Large intestine (tissue), 3 donors: ENCODE results near the gene TRPC4. TPM values are rescaled to one million over a fixed set of nuclear protein-coding genes. Genes with fewer than 3 reads are reported as not detected.

Experiments
- DNase-seq, 2 donors: peaks; one replicate each; pipeline versions ENCODE4 v3.0.0 to v3.0.0-alpha.2; 2013
- H3K27ac ChIP-seq: one replicate; pipeline ENCODE4 v1.5.1; 2013; ENCODE audit warnings: low read length
- H3K27me3 ChIP-seq: 2 replicates; pipeline ENCODE4 v1.6.1; 2013; ENCODE audit warnings: low read length; ENCODE audit not compliant: control insufficient read depth, insufficient read depth
- H3K36me3 ChIP-seq: 2 replicates; pipeline ENCODE4 v1.6.1; 2013; ENCODE audit warnings: low read length; ENCODE audit not compliant: control insufficient read depth, insufficient read depth
- H3K4me1 ChIP-seq: one replicate; pipeline ENCODE4 v1.6.1; 2013; ENCODE audit warnings: low read length; ENCODE audit not compliant: control insufficient read depth, insufficient read depth
- H3K4me3 ChIP-seq: one replicate; pipeline ENCODE4 v1.5.1; 2013; ENCODE audit warnings: low read length
- H3K9me3 ChIP-seq: one replicate; pipeline ENCODE4 v1.6.1; 2013; ENCODE audit warnings: mild to moderate bottlenecking, low read depth, low read length, moderate library complexity; ENCODE audit not compliant: control insufficient read depth
- WGBS: methylation state at CpG from one replicate; pipeline ENCODE4 v1.1.5; 2013; ENCODE audit warnings: low lambda C conversion rate; ENCODE audit not compliant: insufficient coverage; 5-methylcytosine and 5-hydroxymethylcytosine counted together
- polyA plus RNA-seq: library from polyadenylated mRNA; unstranded; fragments of 120-200 nt; gene quantifications from one replicate; pipeline ENCODE4 v1.2.1, GENCODE V29; 2013

Gene TRPC4
- polyA plus RNA-seq, 1 donor, result 1.3 TPM

DNA sequence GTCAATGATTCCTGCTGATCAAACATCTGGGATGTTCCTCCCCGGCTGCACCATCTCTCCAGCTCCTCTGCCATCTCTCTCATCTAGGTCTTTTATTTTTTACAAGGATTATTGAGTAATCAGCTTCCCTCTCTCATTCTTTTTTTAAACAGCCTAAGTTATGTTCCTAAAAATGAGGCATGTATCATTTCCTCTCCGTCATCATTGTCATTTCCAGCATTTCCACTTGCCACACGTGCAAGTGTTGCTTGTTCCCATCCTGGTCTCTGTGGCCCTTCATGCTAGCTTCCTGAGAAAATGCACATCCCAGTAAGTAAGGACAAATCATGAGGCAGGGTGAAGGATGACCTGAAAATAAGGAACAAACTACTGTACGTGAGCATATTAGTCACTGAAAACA lies 168.3 kb downstream of the TRPC4 start:
- no peak overlapping the region for H3K4me3 ChIP-seq
- WGBS, result 100% methylated on average over 1 of the region's 4 CpGs
- H3K27ac ChIP-seq, result no peak overlapping the region
- DNase-seq, result no peak
- no peaks in the 10 kb centered on the region for H3K36me3 ChIP-seq
- H3K9me3 ChIP-seq, result no peaks in the 10 kb centered on the region
- no peaks in the 10 kb centered on the region for H3K27me3 ChIP-seq
- no peaks in the 10 kb centered on the region for H3K4me1 ChIP-seq

DNA sequence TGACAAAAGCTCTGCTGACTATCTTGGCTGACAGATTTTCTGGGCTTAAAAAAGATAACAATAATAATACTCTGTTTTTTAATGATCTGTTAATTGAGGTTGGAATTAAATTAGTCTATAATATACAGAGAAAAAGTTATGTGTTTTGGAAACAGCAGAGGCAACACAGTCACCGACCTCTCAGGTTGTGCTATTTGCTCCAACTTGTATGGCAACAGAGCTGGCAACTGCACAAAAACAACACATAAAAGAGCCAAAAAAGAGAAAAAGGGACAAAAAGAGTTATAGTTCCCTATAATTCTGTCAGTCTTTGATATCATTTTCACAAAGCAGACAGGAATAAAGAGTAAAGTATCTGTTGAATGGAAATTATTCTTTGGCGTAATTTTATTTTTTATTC lies 168.7 kb downstream of the TRPC4 start:
- H3K4me1 ChIP-seq, result no peaks in the 10 kb centered on the region
- no CpG with 5 or more reads among the region's 2 CpGs for WGBS
- DNase-seq, result no peak
- H3K36me3 ChIP-seq, result no peaks in the 10 kb centered on the region
- H3K9me3 ChIP-seq, result no peaks in the 10 kb centered on the region
- no peak overlapping the region for H3K4me3 ChIP-seq
- no peak overlapping the region for H3K27ac ChIP-seq
- H3K27me3 ChIP-seq, result no peaks in the 10 kb centered on the region

DNA sequence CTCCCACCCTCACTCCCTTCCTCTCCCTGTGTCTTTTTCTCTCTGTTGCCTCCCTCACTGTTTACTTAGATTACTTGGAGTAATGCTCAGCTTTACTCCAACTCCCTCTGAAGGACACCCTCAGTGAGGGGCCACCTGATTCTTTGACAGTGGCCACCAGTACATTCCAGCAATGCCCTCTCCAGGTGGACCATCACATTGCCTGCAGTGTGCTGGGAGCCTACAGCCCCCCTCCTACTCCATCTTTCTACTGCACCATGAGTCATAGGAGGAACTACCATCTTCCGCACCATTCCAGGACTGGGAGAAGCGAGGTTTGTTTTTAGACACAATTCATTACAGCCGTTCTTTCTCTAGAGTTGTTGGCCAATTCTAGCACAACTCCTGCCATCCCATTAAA lies 174.4 kb downstream of the TRPC4 start:
- no peaks in the 10 kb centered on the region for H3K27me3 ChIP-seq
- DNase-seq, result no peak
- no peaks in the 10 kb centered on the region for H3K36me3 ChIP-seq
- no peaks in the 10 kb centered on the region for H3K4me1 ChIP-seq
- no peaks in the 10 kb centered on the region for H3K9me3 ChIP-seq
- no peak overlapping the region for H3K4me3 ChIP-seq
- H3K27ac ChIP-seq, result no peak overlapping the region
- 100% methylated on average over 2 of the region's 3 CpGs for WGBS

DNA sequence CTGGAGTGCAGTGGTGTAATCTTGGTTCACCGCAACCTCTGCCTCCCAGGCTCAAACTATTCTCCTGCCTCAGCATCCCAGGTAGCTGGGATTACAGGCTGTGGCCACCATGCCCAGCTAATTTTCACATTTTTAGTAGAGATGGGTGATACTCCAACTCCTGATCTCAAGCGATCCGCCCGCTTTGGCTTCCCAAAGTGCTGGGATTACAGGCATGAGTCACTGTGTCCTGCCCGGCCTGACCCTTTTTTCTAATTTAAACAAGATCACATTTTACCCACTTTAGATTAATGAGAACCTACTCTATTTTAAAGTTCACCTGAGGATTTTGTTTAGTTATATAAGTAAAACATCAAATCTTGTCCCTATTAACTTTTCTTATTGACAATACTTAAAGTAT lies 179.2 kb downstream of the TRPC4 start:
- no peak overlapping the region for H3K4me3 ChIP-seq
- WGBS, result no CpG with 5 or more reads among the region's 5 CpGs
- no peaks in the 10 kb centered on the region for H3K4me1 ChIP-seq
- no peaks in the 10 kb centered on the region for H3K36me3 ChIP-seq
- DNase-seq, result no peak
- no peaks in the 10 kb centered on the region for H3K9me3 ChIP-seq
- H3K27ac ChIP-seq, result no peak overlapping the region
- no peaks in the 10 kb centered on the region for H3K27me3 ChIP-seq

DNA sequence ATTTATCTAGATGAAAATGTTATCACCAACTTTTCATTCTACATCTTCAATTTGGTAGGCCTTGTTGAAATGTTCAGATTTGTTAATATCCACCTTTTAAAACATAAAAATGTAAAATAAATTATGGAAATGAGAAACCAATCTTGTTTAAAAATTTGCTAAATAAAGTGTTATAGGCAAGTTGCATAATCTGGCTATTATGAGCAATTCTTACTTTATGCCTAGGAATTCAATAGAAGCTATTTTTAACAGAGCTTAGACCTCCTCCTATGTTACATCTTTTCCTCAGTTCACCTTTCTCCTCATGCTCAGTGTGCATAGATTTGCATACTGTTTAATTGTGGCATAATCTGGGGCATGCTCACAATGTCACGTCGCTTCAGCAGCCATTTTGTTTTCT lies 183.1 kb downstream of the TRPC4 start:
- WGBS, result 93% methylated on average over 2 of the region's 2 CpGs
- no peaks in the 10 kb centered on the region for H3K27me3 ChIP-seq
- no peak for DNase-seq
- H3K4me1 ChIP-seq, result no peaks in the 10 kb centered on the region
- no peak overlapping the region for H3K4me3 ChIP-seq
- no peaks in the 10 kb centered on the region for H3K36me3 ChIP-seq
- H3K27ac ChIP-seq, result no peak overlapping the region
- H3K9me3 ChIP-seq, result no peaks in the 10 kb centered on the region

DNA sequence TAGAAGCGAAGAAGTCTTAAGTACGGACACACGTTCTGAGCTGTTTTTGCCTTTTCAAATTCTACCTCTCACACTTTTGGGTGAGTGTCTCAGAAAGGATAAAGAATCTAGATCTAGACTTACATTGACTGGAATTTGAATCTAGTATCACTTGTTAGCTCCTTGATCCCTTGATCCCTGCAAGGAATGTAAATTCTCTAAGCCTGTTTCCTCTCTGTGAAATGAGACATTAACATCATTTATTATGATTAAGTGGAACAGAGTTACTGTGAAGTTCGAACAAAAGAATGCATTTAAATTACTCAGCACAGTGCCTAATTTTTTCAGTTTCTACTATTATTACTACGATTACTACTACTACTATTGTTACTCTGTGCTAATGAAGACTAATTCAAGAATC lies 184.4 kb downstream of the TRPC4 start:
- no peak for DNase-seq
- Histone ChIP-seq H3K4me3 (no peak overlapping the region), H3K27me3 (no peaks in the 10 kb centered on the region), H3K36me3 (no peaks in the 10 kb centered on the region), H3K27ac (no peak overlapping the region), H3K4me1 (no peaks in the 10 kb centered on the region), H3K9me3 (no peaks in the 10 kb centered on the region)
- 82% methylated on average over 3 of the region's 5 CpGs for WGBS

DNA sequence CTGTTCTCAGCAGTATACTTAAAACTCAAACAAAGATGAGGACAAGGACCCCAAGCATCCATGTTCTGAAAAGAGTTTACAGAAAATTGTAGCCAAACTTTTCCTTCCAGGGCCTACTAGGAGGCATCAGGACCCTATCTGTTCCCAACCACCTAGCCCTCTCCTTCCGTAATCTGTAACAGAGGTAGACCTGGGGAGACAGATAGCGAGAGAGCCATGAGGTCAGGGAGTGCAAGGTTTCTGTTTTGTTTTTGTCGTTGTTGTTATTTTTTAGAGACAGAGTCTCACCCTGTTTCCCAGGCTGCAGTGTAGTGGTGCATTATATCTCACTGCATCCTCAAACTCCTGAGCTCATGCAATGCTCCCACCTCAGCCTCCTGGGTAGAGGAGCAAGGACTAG lies 187.1 kb downstream of the TRPC4 start:
- H3K4me1 ChIP-seq, result no peaks in the 10 kb centered on the region
- DNase-seq, result no peak
- no peak overlapping the region for H3K27ac ChIP-seq
- no peaks in the 10 kb centered on the region for H3K9me3 ChIP-seq
- H3K36me3 ChIP-seq, result no peaks in the 10 kb centered on the region
- no peak overlapping the region for H3K4me3 ChIP-seq
- H3K27me3 ChIP-seq, result no peaks in the 10 kb centered on the region
- no CpG with 5 or more reads among the region's 3 CpGs for WGBS

DNA sequence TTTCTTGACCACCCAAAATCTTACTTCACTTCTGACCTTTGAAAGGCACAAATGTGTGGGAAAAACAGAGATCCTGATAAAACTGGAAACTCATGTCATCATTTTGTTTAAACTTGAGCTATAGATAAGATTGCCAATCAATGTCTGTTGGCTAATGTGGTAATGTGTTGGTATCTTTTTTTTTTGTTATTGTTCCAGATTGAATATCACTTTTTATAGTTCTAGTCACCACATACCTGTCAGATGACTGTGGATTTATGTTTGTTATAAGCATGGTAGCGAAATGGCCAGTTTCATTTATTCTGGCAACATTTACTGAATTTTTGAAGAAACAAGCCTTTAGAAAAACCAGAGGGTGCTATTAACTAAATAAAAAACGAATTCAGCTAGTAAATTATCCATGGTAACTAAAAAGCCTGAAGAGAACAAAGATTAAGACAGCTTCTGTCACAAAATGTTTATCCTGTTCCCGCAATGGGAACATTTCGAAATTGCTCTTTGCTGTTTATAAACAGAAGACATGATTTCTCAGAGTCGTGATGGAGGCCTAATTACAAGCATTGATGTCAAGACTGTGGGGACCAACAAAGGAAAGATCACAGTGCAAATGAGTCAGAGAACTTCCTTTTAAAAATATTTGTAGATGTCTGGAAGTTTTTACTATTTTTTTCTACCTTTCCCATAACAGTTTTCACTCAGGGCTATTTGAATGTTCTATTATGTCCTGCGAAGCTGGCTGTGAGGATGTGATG lies 188.1 kb downstream of the TRPC4 start:
- no peaks in the 10 kb centered on the region for H3K36me3 ChIP-seq
- no peak overlapping the region for H3K4me3 ChIP-seq
- no peaks in the 10 kb centered on the region for H3K4me1 ChIP-seq
- 85% methylated on average over 5 of the region's 6 CpGs for WGBS
- no peaks in the 10 kb centered on the region for H3K9me3 ChIP-seq
- H3K27me3 ChIP-seq, result no peaks in the 10 kb centered on the region
- H3K27ac ChIP-seq, result no peak overlapping the region
- DNase-seq, result no peak

DNA sequence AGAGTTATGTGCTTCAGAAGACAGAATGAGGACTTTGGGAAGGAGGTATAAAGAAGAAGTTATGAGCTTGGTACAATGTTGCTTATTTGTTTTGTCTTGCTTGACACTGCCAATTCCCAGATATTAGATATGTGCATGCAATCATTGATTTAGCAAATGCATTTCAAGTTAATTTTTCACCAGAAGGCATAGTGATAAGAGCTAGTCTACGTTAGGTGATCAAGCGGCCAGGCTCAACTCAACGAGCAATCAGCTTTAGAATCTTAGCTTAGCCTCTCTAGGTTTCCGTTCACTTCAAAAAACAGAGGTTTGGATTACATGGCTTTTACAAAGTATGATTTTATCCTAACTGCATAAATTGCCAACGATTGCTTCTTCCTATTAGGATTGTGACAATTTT lies 189.4 kb downstream of the TRPC4 start:
- H3K9me3 ChIP-seq, result no peaks in the 10 kb centered on the region
- 0% methylated on average over 1 of the region's 5 CpGs for WGBS
- no peaks in the 10 kb centered on the region for H3K4me1 ChIP-seq
- H3K36me3 ChIP-seq, result no peaks in the 10 kb centered on the region
- no peaks in the 10 kb centered on the region for H3K27me3 ChIP-seq
- DNase-seq, result no peak
- H3K4me3 ChIP-seq, result no peak overlapping the region
- H3K27ac ChIP-seq, result no peak overlapping the region

DNA sequence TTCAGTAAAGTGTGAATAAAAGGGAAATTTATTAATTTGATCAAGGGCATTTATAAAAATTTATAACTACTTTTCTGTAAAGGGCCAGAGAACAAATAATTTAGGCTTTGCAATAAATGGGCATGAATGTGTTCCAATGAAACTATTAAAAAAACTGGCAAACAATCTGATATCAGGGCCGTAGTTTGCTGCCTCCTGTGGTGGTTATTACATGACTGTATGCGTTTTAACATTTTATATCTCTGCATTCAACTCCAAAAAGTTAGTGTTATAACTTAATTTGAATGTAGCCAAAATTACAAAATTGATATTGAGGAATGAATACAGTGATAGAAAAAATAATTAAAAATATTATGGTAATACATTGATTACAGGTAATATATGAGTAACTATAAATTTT lies 190.5 kb downstream of the TRPC4 start:
- H3K27me3 ChIP-seq, result no peaks in the 10 kb centered on the region
- H3K4me1 ChIP-seq, result no peaks in the 10 kb centered on the region
- H3K4me3 ChIP-seq, result no peak overlapping the region
- no peaks in the 10 kb centered on the region for H3K9me3 ChIP-seq
- no peaks in the 10 kb centered on the region for H3K36me3 ChIP-seq
- H3K27ac ChIP-seq, result no peak overlapping the region
- WGBS, result 100% methylated on average over 2 of the region's 2 CpGs
- no peak for DNase-seq

DNA sequence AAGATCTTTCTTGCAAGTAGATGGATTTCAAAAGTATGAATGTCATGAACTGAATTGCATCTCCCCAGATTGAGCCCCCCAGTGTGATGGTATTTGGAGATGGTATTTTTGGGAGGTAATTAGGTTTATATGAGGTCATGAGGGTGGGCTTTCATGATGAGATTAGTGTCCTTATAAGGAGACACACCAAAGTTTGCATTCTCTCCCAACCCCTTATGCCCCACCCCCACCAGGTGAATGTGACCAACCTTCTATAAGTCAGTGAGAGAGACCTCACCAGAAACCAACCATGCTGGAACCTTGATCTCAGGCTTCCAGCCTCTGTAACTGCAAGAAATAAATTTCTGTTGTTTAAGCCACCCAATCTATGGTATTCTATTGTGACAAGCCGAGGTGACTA lies 199.7 kb downstream of the TRPC4 start:
- Histone ChIP-seq H3K9me3 (no peaks in the 10 kb centered on the region), H3K4me1 (no peaks in the 10 kb centered on the region), H3K27me3 (no peaks in the 10 kb centered on the region), H3K4me3 (no peak overlapping the region), H3K36me3 (no peaks in the 10 kb centered on the region), H3K27ac (no peak overlapping the region)
- WGBS, result no CpG with 5 or more reads among the region's 1 CpG
- no peak for DNase-seq
